Naive B cell (primary cell): ENCODE measurements around the gene ETF1. TPM values are rescaled to one million over a fixed set of nuclear protein-coding genes. Genes with fewer than 3 reads are reported as not detected.
A peak's percentile ranks its signal among the peaks of the same experiment; 100 is the strongest.

Experiments used
- ATAC-seq, 2 donors: fragments of 150-1000 bp; cut with Tn5 transposase; 2 replicates each; pipeline ENCODE4 v1.10.0; 2021; ENCODE audit warnings: low read depth in 2 of 2, mild to moderate bottlenecking in 2 of 2, moderate library complexity in 2 of 2
- DNase-seq: peaks from one replicate; pipeline ENCODE4 v3.0.0; 2022
- H3K27ac Mint-ChIP-seq, 6 donors: one replicate each; pipeline ENCODE4 v1.8.0; 2020 to 2022; ENCODE audit warnings: mild to moderate bottlenecking in 6 of 6, mixed read lengths in 6 of 6, moderate library complexity in 5 of 6, inconsistent platforms in 2 of 6
- H3K27me3 Mint-ChIP-seq, 3 donors: one replicate each; pipeline ENCODE4 v1.8.0; 2021 to 2022; ENCODE audit warnings: mixed read lengths in 3 of 3, mild to moderate bottlenecking in 1 of 3
- H3K36me3 Mint-ChIP-seq, 2 donors: one replicate each; pipeline ENCODE4 v1.8.0; 2020 to 2022; ENCODE audit warnings: mixed read lengths in 2 of 2, inconsistent platforms in 1 of 2, mild to moderate bottlenecking in 1 of 2
- H3K4me1 Mint-ChIP-seq, 3 donors: one replicate each; pipeline ENCODE4 v1.8.0; 2020 to 2022; ENCODE audit warnings: mixed read lengths in 3 of 3, inconsistent platforms in 1 of 3, mild to moderate bottlenecking in 1 of 3, moderate library complexity in 1 of 3
- H3K4me3 Mint-ChIP-seq, 8 donors: one replicate each; pipeline ENCODE4 v1.8.0; 2020 to 2022; ENCODE audit warnings: mild to moderate bottlenecking in 8 of 8, mixed read lengths in 8 of 8, moderate library complexity in 8 of 8, inconsistent platforms in 2 of 8
- H3K9me3 Mint-ChIP-seq, 7 donors: one replicate each; pipeline ENCODE4 v1.8.0; 2020 to 2022; ENCODE audit warnings: mixed read lengths in 7 of 7, mild to moderate bottlenecking in 5 of 7, inconsistent platforms in 2 of 7, moderate library complexity in 1 of 7
- polyA plus RNA-seq, 6 donors: library from polyadenylated mRNA; unstranded; fragments of 300-500 nt; fragmentation: Illumina TruSeq; gene quantifications; one replicate each; pipeline ENCODE4 v1.2.3, GENCODE V29; 2021; ENCODE audit warnings: low read depth in 6 of 6

Gene ETF1
- polyA plus RNA-seq, 6 donors from 2014 or later: 18.4 to 35.0 (median 30.7) TPM

- H3K4me3 Mint-ChIP-seq: peak overlapping the region in 3 of 8 donors; percentile 5 to 93 (median 25)
- H3K27ac Mint-ChIP-seq: peak overlapping the region in 2 of 6 donors; percentile 68 to 100
- no peak for DNase-seq
Measured at GRCh38 chr5:138573223-138573622, 30.2 kb upstream of the ETF1 start.

GRCh38 chr5:138570871-138571270 lies 27.8 kb upstream of the ETF1 start:
- H3K27ac Mint-ChIP-seq: peak overlapping the region in 3 of 6 donors; percentile 28 to 73 (median 28)
- H3K36me3 Mint-ChIP-seq: peaks cover 9 to 34% of the 10 kb centered on the region in 2 donors
- H3K9me3 Mint-ChIP-seq: peaks cover 0 to 2% (median 0%) of the 10 kb centered on the region in 7 donors
- no peak overlapping the region for H3K4me3 Mint-ChIP-seq
- peaks cover 18 to 35% (median 22%) of the 10 kb centered on the region in 3 donors for H3K4me1 Mint-ChIP-seq
- no peak for ATAC-seq
- no peaks in the 10 kb centered on the region for H3K27me3 Mint-ChIP-seq
- DNase-seq: no peak

More at GRCh38 chr5:138573223-138573622, 30.2 kb upstream of the ETF1 start:
- H3K9me3 Mint-ChIP-seq: peaks cover 0 to 3% (median 0%) of the 10 kb centered on the region in 7 donors
- H3K36me3 Mint-ChIP-seq: peaks cover 0 to 19% of the 10 kb centered on the region in 2 donors
- H3K27me3 Mint-ChIP-seq: no peaks in the 10 kb centered on the region
- no peak for ATAC-seq
- peaks cover 20 to 38% (median 29%) of the 10 kb centered on the region in 3 donors for H3K4me1 Mint-ChIP-seq

GRCh38 chr5:138569782-138570181 lies 26.7 kb upstream of the ETF1 start:
- peaks cover 13 to 24% (median 14%) of the 10 kb centered on the region in 3 donors for H3K4me1 Mint-ChIP-seq
- ATAC-seq (no peak), DNase-seq (no peak)
- peak overlapping the region in 1 of 6 donors; percentile 54 for H3K27ac Mint-ChIP-seq
- H3K9me3 Mint-ChIP-seq: no peaks in the 10 kb centered on the region
- no peak overlapping the region for H3K4me3 Mint-ChIP-seq
- peaks cover 9 to 32% of the 10 kb centered on the region in 2 donors for H3K36me3 Mint-ChIP-seq
- H3K27me3 Mint-ChIP-seq: no peaks in the 10 kb centered on the region

- Mint-ChIP-seq H3K27ac (peak overlapping the region in 2 of 6 donors; percentile 42 to 63), H3K9me3 (no peaks in the 10 kb centered on the region), H3K4me3 (no peak overlapping the region), H3K4me1 (peaks cover 11 to 26% (median 11%) of the 10 kb centered on the region in 3 donors), H3K27me3 (no peaks in the 10 kb centered on the region), H3K36me3 (peaks cover 14 to 28% of the 10 kb centered on the region in 2 donors)
- DNase-seq (no peak), ATAC-seq (peak in 1 of 2 donors; percentile 42)
Measured at GRCh38 chr5:138568061-138568824, 25.2 kb upstream of the ETF1 start.

GRCh38 chr5:138566792-138567191 lies 23.8 kb upstream of the ETF1 start:
- Mint-ChIP-seq H3K27ac (peak overlapping the region in 4 of 6 donors; percentile 17 to 40 (median 36)), H3K4me3 (no peak overlapping the region), H3K9me3 (no peaks in the 10 kb centered on the region), H3K4me1 (peaks cover 8 to 17% (median 8%) of the 10 kb centered on the region in 3 donors), H3K27me3 (no peaks in the 10 kb centered on the region), H3K36me3 (peaks cover 14 to 20% of the 10 kb centered on the region in 2 donors)
- no peak for ATAC-seq
- DNase-seq: no peak

GRCh38 chr5:138565100-138565821 lies 22.2 kb upstream of the ETF1 start:
- H3K4me3 Mint-ChIP-seq: no peak overlapping the region
- H3K4me1 Mint-ChIP-seq: peaks cover 8 to 17% (median 8%) of the 10 kb centered on the region in 3 donors
- H3K27ac Mint-ChIP-seq: peak overlapping the region in 3 of 6 donors; percentile 26 to 65 (median 29)
- DNase-seq (no peak), ATAC-seq (no peak)
- no peaks in the 10 kb centered on the region for H3K9me3 Mint-ChIP-seq
- H3K27me3 Mint-ChIP-seq: no peaks in the 10 kb centered on the region
- H3K36me3 Mint-ChIP-seq: peaks cover 21 to 28% of the 10 kb centered on the region in 2 donors

- Mint-ChIP-seq H3K27ac (no peak overlapping the region), H3K4me1 (peaks cover 6 to 19% (median 11%) of the 10 kb centered on the region in 3 donors), H3K9me3 (no peaks in the 10 kb centered on the region), H3K27me3 (no peaks in the 10 kb centered on the region), H3K36me3 (peaks cover 26 to 36% of the 10 kb centered on the region in 2 donors), H3K4me3 (no peak overlapping the region)
- no peak for DNase-seq
- ATAC-seq: no peak
Measured at GRCh38 chr5:138564242-138564641, 21.2 kb upstream of the ETF1 start.

GRCh38 chr5:138563340-138564118 lies 20.5 kb upstream of the ETF1 start:
- DNase-seq (no peak), ATAC-seq (no peak)
- Mint-ChIP-seq H3K4me1 (peaks cover 6 to 15% (median 12%) of the 10 kb centered on the region in 3 donors), H3K27me3 (no peaks in the 10 kb centered on the region), H3K27ac (peak overlapping the region in 5 of 6 donors; percentile 33 to 94 (median 80)), H3K4me3 (no peak overlapping the region), H3K36me3 (peaks cover 33 to 37% of the 10 kb centered on the region in 2 donors), H3K9me3 (no peaks in the 10 kb centered on the region)

GRCh38 chr5:138560971-138561370 lies 17.9 kb upstream of the ETF1 start:
- ATAC-seq (no peak), DNase-seq (no peak)
- no peaks in the 10 kb centered on the region for H3K9me3 Mint-ChIP-seq
- H3K36me3 Mint-ChIP-seq: peaks cover 39 to 41% of the 10 kb centered on the region in 2 donors
- peaks cover 6 to 15% (median 12%) of the 10 kb centered on the region in 3 donors for H3K4me1 Mint-ChIP-seq
- no peak overlapping the region for H3K4me3 Mint-ChIP-seq
- no peaks in the 10 kb centered on the region for H3K27me3 Mint-ChIP-seq
- no peak overlapping the region for H3K27ac Mint-ChIP-seq

GRCh38 chr5:138559937-138560336 lies 16.9 kb upstream of the ETF1 start:
- ATAC-seq (no peak), DNase-seq (no peak)
- peak overlapping the region in 1 of 8 donors; percentile 35 for H3K4me3 Mint-ChIP-seq
- H3K27ac Mint-ChIP-seq: peak overlapping the region in 3 of 6 donors; percentile 22 to 62 (median 47)
- H3K9me3 Mint-ChIP-seq: no peaks in the 10 kb centered on the region
- H3K4me1 Mint-ChIP-seq: peaks cover 6 to 15% (median 12%) of the 10 kb centered on the region in 3 donors
- H3K27me3 Mint-ChIP-seq: no peaks in the 10 kb centered on the region
- peaks cover 41 to 44% of the 10 kb centered on the region in 2 donors for H3K36me3 Mint-ChIP-seq

- no peak for DNase-seq
- H3K4me3 Mint-ChIP-seq: no peak overlapping the region
- peak overlapping the region in 1 of 6 donors; percentile 33 for H3K27ac Mint-ChIP-seq
- H3K4me1 Mint-ChIP-seq: peaks cover 0 to 5% (median 4%) of the 10 kb centered on the region in 3 donors
- ATAC-seq: no peak
- H3K9me3 Mint-ChIP-seq: no peaks in the 10 kb centered on the region
- H3K27me3 Mint-ChIP-seq: no peaks in the 10 kb centered on the region
- peaks cover 39 to 41% of the 10 kb centered on the region in 2 donors for H3K36me3 Mint-ChIP-seq
Measured at GRCh38 chr5:138557677-138558076, 14.6 kb upstream of the ETF1 start.

GRCh38 chr5:138554143-138554542 lies 11.1 kb upstream of the ETF1 start:
- Mint-ChIP-seq H3K36me3 (peaks cover 24 to 26% of the 10 kb centered on the region in 2 donors), H3K27ac (peak overlapping the region in 4 of 6 donors; percentile 19 to 81 (median 36))

More at GRCh38 chr5:138554143-138554542, 11.1 kb upstream of the ETF1 start:
- no peak for DNase-seq
- H3K9me3 Mint-ChIP-seq: no peaks in the 10 kb centered on the region
- no peak for ATAC-seq
- H3K27me3 Mint-ChIP-seq: no peaks in the 10 kb centered on the region
- H3K4me3 Mint-ChIP-seq: no peak overlapping the region
- H3K4me1 Mint-ChIP-seq: peaks cover under 1 to 8% (median 6%) of the 10 kb centered on the region in 3 donors
